ENCODE data around the gene SIGLEC9.

Gene SIGLEC9

DNA sequence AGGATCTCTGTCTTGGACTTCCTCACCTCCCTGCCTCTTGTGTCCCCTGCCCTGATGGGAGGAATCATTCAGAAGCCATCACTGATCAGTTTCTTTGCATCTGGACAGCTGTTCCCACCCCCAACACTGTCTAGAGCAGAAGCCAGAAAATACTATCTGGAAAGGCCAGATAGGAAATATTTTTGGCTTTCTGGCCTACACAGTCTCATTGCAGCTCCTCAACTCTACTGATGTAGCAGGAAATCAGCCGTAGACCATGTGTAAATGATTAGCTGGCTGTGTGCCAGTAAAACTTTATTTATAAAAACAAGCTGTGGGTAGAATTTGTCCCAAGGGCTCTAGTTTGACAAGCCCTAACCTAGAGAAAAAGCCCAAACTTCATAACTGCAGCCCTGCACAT is 23.0 kb downstream of the SIGLEC9 start:
- DNase-seq: no peak

DNA sequence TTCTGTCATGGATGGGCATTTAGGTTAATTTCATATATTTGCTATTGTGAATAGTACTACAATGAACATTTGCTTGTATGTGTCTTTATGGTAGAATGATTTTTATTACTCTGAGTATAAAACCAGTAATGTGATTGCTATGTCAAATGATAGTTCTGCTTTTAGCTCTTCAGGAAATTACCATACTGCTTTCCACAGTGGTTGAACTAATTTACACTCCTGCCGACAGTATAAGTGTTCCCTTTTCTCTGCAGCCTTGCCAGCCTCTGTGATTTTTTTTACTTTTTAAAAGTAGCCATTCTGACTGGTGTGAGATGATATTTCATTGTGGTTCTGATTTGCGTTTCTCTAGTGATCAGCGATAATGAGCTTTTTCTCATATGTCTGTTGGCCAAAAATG is 23.9 kb downstream of the SIGLEC9 start:
- DNase-seq: no peak

DNA sequence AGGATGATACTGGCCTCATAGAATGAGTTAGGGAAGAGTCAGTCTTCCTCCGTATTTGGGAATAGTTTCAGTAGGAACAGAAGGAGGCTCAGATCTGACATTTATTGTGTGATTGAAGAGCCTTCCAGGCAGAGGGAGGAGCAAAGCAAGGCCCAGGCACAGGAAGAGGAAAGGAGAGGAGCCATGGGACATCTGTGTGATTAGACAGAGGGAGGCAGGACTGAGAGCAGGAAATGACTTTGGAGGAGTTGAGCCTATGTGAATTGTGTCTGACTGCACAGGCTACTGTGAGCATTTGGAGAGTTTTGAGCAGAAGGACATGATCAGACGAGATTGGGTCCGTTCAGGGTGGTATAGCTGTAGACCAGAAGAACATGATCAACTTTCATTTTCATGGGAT is 25.9 kb downstream of the SIGLEC9 start:
- no peak for DNase-seq

DNA sequence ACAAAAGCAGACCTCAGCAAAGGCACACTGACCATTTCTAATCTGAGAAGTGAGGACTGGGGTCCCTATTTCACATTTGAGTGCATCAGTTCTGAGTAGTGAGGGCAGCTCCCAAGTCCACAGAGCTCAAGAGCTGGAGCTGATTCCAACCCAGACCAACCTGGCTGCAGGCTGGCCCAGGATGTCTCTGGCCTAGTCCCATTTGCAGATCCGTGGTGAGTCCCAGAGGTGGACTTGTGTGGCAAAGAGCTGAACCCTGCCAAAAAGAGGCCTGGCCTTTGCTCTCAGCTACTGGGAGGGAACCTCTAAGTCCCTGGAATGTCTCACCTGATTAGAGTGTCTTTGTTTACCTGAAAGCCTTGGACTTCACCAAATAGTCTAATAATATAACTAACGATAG is 32.0 kb downstream of the SIGLEC9 start:
- no peak for DNase-seq

DNA sequence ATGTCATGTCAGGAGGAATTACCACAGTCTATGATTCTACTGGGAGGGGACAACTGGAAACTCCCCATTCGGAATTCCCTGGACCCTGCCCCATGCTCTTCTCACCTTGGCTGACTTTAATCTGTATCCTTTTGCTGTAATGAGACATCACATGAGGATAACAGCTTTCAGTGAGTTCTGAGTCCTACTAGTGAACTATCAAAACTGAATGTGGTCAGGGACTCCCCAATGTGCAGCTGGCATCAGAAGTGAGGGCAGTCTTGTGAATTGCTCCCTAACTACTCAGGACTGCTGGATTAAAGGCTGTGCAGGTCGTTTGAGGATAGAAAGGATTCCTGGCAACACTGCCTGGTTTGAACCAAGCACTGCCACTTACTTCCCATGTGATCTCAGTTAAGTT is 32.6 kb downstream of the SIGLEC9 start:
- no peak for DNase-seq

DNA sequence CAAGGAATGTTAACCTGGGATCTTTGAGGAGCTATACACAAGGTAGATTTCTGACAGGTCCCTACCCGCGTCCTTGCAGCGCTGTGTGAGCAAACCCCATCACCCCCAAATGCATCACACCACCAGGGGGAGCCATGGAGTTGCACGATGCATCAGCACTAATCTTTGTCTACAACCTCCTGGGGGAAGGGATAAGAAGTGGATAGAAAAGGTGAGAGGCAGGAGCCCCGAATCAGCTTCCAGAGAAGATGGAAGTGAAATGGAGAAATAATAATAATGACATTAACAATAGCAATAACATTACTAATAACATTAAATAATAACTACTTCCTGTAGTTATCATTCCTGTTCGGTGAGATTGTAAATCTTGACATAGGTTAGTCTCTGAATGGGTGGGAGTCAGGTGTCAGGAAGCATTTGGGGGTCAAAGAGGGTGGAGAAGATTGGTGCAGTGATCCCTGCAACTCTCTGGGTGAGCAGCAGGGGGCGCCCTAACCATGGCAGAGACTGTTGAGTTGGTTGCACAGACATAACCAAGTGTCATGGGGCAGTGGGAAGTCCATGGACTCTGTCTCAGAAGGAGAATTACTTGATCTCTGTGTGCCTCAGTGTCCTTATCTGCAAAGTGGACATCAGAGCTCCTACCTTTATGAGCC is 33.9 kb downstream of the SIGLEC9 start:
- DNase-seq: peak; percentile 3

DNA sequence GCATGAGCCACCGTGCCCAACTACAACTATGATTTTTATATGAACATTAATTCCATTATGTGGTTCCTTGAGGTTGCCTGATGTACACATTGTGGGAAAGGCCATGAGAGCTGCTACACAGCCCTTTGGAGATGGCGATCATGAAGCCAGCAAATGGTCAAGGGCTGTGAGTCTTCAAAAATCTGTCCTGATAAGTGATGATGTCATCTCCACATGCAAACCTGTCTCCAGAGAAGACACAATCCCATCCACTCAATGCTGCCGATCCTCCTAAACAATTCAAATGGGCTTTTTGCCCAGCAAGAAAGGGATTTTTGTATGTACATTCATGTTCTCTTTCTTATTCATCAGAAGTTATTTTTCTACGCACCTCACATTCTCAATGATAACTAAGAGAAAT is 35.0 kb downstream of the SIGLEC9 start:
- no peak for DNase-seq

DNA sequence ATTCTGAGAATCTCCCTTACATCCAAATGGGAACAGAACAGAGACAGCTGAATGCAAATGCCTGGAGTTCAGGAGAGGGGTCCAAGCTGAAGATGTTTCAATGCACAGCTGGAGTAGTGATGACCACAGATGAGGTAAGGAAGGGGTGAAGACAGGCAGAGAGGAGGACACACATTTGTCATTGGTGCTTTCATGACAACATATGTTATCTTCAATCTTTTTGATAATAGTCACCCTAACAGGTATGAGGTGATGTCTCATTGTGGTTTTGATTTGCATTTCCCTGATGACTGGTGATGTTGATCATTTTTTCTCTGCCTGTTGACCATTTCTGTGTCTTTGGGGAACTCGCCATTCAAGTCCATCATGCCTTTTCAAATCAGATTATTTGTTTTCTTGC is 36.6 kb downstream of the SIGLEC9 start:
- DNase-seq: no peak

DNA sequence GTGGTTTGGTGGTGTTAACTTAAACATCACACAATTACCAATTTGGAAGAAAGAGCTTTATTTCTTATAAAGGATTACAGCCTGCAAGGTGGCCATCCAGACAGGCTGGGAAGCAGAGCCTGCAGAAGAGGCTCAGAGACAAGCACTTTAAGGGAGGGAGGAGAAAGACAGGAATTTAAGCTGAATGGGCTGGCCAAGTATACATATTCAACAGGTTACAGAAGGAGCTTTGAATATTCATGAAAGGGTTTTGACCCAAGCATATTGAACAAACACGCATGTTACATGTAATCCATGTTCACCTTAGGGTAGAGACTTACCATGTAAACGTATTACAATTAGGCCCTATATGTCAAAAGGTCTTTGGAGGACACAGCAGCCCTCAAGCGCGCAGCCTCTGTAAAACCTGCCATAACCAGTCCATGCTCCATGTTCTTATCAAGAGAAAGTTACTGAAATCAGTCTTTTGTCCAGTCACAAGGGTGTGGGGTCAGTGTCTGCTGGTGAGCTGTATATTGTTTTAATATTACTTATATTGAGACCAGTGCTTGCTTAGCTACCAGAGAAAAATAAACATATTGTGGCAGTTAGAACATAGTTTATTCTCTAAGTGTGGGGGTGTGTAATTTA is 37.3 kb downstream of the SIGLEC9 start:
- no peak for DNase-seq

DNA sequence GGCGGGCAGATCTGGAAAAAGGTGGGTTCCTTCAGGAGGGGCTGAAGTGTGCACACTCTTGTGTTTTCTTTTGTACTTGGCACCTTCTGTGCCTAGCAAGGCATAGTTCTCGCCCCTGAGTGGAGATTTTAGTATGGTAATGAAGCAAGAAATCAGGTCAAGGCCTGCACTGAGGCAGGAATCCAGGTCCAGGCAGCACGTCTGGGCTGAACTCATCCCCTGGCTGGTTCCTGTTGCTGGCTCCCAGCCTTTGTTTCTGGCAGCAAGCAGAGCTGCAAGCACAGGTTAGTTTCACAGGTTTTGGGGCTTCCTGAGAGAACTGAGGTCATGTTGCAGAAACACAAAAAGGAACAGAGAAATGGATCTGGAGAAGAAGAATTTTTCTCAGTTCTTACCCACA is 38.6 kb downstream of the SIGLEC9 start:
- DNase-seq: no peak

DNA sequence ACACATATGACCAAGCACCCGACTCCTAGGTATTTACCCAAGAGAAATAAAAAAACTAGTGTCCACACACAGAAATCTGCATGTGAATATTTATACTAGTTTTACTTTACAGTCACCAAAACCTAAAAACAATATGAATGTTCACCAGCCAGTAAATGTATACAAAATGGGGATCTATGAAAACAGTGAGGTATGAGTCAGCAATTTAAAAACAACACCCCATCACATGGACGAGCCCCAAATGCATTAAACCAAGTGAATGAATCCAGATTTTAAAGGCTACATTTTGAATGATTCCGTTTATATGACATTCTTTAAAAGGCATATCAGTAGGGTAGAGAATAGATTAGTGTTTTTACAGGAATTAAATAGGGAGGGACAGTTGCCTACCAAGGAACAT is 39.5 kb downstream of the SIGLEC9 start:
- no peak for DNase-seq

DNA sequence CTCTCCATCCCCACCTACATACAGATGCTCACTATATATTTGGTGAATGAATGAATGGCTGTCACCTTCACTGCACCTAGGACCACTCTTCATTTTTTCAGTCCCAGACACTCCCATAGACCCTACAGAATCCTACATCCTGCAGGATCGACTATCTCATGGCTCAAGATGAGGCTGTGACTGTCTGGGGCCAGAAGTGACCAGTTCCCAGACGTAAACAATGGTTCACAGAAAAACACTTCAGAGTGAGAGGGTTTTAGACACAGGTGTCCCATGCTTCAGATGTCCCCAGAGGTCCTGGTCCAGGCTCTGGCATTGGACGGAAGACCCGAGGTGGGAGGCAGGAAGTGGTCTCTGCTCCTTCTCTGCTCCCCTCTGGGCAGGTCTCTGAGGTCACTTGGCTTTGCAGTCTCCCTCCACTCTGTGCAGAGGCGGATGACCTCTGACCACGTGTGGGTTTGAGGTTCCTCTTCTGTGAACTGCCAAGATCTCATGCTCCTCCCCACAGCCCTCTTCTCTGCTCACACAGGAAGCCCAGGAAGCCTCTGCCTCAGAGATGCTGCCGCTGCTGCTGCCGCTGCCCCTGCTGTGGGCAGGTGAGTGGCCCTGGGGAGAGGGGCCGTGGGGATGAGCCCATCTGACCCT is 42.3 kb downstream of the SIGLEC9 start:
- no peak for DNase-seq

DNA sequence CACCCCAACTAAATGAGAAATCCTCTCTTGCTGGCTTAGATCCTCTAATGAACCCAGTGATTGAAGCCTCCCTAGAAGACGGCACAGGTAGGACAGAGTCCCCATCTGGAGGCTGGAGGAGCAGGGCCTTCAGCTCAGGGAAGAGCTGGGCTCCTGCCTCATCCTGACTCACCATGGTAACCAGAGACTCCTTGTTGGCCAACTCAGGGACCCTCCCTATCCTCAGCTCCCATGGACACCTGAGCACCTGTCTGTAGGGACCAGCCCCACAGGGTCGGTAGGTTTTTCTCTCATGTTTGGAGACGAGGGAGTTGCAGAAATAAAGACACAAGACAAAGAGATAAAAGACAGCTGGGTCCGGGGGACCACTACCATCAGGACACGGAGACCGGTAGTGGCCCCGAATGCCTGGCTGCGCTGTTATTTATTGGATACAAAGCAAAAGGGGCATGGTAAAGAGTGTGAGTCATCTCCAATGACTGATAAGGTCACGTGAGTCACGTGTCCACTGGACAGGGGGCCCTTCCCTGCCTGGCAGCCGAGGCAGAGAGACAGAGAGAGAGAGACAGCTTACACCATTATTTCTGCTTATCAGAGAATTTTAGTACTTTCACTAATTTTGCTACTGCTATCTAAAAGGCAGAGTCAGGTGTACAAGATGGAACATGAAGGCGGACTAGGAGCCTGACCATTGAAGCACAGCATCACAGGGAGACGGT is 44.0 kb downstream of the SIGLEC9 start:
- no peak for DNase-seq

DNA sequence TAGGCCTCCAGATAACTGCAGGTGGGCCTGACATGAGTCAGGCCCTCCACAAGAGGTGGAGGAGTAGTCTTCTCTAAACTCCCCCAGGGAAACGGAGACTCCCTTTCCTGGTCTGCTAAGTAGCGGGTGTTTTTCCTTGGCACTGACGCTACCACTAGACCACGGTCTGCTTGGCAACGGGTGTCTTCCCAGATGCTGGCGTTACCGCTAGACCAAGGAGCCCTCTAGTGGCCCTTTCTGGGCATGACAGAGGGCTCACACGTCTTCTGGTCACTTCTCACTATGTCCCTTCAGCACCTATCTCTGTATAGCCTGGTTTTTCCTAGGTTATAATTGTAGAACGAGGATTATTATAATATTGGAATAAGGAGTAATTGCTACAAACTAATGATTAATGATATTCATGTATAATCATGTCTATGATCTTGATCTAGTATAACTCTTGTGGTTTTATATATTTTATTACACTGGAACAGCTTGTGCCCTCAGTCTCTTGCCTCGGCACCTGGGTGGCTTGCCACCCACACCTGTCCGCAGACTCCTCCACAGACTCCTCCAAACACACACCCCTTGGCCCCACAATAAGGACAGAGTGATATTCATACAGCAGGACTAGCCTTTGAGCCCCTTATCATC is 44.7 kb downstream of the SIGLEC9 start:
- DNase-seq: peak; percentile 62

DNA sequence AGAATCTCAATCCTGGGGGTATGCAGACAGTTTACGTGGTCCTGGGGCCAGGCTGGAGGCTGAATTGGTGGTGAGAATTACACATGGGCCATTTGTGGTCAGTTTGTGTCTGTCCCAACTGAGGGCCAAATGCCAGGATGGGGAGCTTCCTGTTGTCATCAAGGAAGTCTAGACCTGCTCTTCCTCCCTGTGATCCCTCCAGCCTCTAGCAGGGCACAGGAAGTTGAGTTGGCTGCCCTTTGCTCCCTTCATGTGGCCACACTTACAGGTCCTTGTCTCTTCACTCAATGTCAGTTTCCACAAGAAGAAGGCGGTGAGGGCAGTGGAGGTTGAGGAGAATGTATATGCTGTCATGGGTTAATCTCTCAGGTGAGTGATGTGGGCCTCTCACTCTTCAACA is 47.5 kb downstream of the SIGLEC9 start:
- DNase-seq: no peak

DNA sequence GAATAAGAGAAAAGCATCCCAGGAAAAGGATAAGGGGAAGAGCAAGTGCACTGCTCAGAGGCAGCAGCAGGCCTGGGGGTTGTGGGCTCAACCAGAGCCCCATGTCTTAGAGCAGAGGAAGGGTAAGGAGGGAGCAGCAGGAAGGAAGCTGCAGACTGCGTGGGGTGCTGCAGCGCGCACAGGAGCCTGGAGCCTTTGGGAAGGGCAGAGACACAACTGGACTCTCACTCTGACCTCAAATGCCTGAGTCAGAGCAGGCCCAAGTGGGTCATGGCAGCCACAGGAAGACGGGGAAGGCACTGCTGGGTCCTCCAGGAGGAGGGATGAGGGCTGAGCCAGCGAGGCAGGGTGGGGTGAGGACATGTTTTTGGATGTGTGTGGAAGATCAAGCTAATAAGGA is 49.0 kb downstream of the SIGLEC9 start:
- no peak for DNase-seq

DNA sequence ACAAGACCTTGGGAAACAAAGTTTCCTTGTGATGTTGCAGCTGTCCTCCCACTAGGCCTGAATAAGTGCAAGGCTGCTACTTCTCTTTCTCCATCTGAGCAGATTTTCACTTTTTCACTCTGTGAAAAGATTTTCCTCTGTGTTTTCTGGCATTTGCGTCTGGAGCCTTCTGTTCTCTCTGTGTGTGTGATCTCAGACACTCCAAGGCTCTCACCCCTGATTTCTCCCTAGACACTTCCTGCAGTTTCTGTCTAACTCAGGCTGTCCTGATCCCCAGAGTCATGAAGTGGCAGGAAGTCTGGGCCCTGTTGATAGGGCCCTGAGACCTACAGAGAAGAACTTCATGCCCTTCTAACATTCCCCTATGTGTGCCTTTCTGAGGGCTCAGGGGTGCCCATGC is 54.5 kb downstream of the SIGLEC9 start:
- DNase-seq: no peak
